ENCODE results near the gene SLU7.

DNA sequence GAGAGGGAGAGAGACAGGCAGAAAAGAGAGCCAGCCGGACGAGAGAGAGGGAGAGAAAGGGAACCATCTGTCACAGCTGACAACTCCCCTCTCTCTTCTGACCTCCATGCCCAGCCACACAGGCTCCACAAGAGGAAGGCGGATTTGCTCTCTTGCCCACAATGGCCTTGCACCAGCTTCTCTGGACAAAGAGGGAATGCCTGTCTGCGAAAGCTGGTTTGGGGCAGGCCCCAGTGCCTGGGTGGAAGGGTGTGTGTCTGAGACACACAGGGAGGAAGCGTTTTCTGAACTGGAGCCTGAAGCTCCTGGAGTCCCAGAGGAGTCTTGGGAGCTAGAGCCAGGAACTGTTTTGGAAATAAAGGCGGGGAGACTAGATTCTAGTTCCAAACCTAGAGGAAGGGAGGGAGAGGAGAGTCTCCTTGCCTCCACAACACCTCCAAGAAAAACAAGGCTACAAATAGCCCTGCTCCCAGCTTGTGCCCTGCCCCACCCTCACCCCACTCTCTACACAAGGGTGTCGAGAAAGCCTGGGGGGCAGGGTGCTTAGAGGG, 60.9 kb downstream of the SLU7 start:
- TF ChIP-seq, protein P1, sequence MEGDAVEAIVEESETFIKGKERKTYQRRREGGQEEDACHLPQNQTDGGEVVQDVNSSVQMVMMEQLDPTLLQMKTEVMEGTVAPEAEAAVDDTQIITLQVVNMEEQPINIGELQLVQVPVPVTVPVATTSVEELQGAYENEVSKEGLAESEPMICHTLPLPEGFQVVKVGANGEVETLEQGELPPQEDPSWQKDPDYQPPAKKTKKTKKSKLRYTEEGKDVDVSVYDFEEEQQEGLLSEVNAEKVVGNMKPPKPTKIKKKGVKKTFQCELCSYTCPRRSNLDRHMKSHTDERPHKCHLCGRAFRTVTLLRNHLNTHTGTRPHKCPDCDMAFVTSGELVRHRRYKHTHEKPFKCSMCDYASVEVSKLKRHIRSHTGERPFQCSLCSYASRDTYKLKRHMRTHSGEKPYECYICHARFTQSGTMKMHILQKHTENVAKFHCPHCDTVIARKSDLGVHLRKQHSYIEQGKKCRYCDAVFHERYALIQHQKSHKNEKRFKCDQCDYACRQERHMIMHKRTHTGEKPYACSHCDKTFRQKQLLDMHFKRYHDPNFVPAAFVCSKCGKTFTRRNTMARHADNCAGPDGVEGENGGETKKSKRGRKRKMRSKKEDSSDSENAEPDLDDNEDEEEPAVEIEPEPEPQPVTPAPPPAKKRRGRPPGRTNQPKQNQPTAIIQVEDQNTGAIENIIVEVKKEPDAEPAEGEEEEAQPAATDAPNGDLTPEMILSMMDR (conservative IDR thresholded peaks at IDR 0.05) = no peak
- TF ChIP-seq EZH2 (IDR thresholded peaks at IDR 0.05; ENCODE audit: low read depth) = no peak

All from PC-9 (cell line).